ENCODE results near the gene RESF1.
"Not testable (repeated sequence)": the region's sequence is repeated elsewhere in the genome, so short reads cannot be mapped to it uniquely, and the experiment has no call there.

The RESF1 gene, protein sequence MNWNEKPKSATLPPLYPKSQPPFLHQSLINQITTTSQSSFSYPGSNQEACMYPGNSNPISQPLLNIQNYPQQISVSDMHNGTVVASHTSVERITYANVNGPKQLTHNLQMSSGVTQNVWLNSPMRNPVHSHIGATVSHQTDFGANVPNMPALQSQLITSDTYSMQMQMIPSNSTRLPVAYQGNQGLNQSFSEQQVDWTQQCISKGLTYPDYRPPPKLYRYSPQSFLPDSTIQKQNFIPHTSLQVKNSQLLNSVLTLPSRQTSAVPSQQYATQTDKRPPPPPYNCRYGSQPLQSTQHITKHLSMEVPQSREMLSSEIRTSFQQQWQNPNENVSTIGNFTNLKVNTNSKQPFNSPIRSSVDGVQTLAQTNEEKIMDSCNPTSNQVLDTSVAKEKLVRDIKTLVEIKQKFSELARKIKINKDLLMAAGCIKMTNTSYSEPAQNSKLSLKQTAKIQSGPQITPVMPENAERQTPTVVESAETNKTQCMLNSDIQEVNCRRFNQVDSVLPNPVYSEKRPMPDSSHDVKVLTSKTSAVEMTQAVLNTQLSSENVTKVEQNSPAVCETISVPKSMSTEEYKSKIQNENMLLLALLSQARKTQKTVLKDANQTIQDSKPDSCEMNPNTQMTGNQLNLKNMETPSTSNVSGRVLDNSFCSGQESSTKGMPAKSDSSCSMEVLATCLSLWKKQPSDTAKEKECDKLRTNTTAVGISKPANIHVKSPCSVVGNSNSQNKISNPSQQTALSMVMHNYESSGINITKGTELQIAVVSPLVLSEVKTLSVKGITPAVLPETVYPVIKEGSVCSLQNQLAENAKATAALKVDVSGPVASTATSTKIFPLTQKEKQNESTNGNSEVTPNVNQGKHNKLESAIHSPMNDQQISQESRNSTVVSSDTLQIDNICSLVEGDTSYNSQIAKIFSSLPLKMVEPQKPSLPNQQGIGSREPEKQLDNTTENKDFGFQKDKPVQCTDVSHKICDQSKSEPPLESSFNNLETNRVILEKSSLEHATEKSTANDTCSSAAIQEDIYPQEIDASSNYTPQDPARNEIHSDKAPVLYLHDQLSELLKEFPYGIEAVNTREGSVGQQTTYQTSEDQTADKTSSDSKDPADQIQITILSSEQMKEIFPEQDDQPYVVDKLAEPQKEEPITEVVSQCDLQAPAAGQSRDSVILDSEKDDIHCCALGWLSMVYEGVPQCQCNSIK (N-terminal part only)

DNA sequence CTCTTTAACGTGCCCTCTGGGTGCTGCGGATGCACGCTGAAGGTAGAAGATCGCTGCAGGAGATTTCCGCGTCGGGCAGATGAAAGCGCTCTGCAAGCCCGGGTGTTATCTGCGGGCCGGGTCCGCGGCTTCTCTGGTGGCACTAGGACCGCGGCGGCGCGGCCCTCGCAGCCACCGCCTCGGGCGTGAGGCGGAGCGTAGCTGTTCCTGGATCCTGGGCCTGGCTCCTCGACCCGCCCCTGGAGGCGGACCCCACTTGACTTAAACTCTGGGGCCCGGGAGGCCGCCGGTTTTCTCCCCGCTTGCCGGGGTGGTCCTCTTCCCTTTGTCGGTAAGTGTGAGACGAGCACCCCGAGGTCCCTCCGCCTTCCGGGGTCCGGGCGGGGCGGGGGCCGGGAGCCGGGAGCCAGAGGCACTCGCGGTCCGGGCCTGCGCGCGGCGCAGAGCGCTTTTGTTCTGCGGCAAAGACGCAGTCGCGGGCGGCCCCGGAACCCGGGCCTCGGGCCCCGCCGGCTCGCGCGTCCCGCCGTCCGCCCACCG is at the start of gene RESF1:
RESF1 (plus strand) TSS at position 255 of the 540 bp plus-strand sequence. CDS start 21,541 bp downstream, outside the sequence.
- DNase-seq = peak; percentile 80

GRCh38 chr12:31914927-31915326 is 44.3 kb upstream of the RESF1 start:
- DNase-seq = no peak

DNA sequence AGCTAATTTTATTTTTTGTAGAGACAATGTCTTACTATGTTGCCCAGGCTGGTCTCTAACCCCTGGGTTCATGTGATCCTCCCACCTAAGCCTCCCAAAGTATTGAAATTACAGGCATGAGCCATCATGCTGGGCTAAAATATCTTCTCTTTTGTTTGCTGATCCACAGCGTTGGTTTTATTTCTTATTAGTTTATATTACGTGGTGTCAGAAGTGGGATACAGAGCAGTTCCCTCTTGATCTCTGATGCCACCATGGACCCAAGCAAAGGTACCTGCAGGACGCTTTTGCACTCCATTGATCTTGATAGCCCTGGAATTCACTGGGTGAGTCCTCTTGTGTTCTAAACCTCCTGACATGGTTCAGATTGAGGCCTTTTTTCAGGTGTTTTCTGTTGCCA is 43.8 kb upstream of the RESF1 start:
- no peak for DNase-seq

DNA sequence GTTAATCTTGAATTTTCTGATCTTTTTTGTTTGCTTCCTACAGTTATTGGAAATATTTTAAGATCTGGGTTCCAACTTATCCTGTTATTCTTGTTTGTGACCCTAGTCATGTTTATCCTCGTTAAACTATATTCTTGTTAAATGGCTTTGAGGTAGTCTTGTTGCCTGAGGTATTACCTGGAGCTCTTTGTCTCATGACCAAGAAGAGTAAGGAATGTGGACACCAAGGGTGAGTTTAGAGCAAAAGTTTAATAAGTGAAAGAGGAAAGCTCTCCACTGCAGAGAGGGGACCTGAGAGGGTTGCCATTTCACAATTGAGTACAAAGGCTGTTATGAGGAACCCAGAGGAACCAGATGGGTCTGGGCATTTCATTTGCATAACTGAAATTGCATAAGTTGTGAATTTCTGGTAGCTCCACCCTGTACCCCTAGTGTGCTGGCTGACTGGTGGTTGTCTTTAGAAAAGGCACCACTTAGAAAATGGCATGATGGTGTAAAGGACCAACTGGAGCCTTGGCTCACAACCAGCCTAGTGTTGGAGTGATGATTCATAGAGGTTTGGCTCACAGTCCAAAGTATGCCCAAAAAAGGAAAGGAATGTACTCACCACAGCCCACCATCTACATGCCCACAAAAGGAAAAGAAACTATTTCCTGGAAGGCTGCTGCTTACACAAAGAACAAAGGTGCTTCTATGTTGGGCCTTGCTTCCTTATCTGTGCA is 36.7 kb upstream of the RESF1 start:
- DNase-seq = no peak

DNA sequence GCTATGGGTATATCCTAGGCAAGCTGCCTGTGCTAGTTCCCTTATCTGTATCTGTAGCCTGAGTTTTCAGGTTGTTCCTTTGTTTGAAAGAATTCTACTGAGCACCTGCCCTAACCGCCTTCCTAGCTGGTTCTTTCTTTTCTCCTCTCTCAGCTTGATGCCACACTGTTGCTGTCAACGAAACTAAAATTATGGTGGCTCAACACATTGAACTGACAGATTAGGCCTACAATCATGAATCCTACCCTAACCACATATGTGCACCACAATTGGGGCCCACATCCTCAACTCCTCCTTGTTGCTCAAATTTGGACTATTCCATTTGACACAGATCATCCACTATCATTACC is 36.2 kb upstream of the RESF1 start:
- DNase-seq = no peak

- DNase-seq = no peak
Observed at GRCh38 chr12:31928246-31929026, 30.8 kb upstream of the RESF1 start.

- no peak for DNase-seq
Observed at GRCh38 chr12:31929027-31929526, 30.1 kb upstream of the RESF1 start.

DNA sequence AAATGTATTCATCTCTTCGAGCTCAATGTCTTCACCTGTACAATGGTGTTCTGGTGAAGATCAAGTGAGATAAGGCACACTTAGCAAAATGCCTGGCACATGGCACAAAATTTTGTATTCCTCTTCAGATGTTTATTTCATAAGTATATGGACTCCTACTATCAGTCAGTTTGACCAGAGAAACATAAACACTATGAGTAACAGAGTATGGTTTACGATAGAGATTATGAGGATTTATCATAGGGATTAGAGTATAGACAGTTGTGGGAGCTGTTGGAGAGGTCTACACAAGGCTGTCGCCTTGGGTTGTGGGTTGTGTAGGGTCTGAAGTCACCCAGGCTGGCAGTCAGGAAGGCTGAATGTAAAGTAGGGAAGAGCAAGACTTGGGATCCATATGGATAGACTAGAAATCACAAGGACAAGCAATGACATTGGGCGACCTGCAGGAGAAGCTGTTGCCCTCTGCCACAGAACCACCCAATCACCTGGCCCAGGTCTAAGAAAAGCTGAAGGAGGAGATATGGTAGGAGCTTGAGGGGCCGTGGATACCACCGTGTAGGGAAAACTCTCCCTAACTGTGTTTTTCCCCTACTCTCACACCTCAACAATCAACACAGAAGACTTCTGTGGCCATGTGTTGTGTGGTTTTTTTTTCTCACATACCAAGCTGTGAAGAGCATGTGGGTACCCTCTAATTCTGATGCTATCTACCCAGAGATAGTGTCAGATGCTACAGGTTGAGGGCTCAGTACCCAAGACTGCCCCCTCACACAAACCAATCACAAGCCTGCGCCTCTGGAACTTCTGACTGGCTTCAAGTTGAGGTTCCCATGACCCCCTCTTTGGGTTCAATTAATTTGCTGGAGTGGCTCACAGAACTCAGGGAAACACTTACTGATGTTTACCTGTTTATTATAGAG is 27.2 kb upstream of the RESF1 start:
- DNase-seq = no peak

- DNase-seq = no peak
Observed at GRCh38 chr12:31944299-31944698, 14.9 kb upstream of the RESF1 start.

DNA sequence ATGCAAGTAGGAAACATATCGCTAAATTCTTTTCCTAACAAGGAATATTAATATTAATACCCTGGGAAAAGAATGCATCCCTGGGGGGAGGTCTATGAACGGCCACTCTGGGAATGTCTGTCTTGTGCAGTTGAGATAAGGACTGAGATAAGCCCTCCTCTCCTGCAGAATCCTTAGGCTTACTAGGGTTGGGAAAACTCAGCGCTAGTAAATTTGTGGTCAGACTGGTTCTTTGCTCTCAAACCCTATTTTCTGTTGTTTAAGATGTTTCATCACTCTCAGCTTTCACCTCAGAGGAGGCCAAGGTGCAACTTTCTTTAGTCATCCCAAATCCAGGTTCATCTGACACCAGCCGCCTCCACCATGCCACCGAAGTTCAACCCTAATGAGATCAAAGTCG is 11.2 kb upstream of the RESF1 start:
- DNase-seq = no peak

GRCh38 chr12:31948697-31949359 is 10.4 kb upstream of the RESF1 start:
- DNase-seq = not testable (repeated sequence)

DNA sequence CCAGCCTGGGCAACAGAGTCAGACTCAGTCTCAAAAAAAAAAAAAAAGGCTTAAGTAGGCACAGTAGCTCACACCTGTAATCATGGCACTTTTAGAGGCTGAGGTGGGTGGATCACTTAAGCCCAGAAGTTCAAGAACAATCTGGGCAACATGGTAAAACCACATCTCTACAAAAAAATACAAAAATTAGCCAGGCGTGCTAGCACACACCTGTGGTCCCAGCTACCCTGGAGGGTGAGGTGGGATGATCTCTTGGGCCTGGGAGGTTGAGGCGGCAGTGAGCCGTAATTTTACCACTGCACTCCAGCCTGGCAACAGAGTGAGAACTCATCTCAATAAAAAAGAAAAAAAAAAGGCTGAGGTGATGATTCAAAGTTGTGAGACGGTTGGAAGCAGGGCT is 9.1 kb upstream of the RESF1 start:
- no peak for DNase-seq

DNA sequence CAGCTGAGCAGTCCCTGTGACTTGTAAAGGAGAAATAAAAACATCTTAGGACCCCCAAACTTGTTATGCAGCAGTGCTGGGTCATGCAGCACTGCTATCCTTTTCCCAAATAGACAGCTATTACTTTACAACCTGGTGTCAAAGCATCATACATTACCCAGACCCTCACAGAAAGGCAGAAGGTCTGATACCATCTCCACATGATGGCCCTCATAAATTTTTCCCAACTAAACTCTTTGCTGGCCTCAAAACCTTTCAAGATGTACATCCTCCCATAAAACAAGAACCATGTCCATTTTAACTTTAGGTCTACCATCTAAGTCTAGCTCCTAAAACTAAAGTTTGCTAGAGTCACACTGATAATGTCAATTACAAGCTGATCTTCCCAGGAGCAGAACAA is 8.7 kb upstream of the RESF1 start:
- DNase-seq = no peak

GRCh38 chr12:31951008-31951407 is 8.2 kb upstream of the RESF1 start:
- DNase-seq = no peak

DNA sequence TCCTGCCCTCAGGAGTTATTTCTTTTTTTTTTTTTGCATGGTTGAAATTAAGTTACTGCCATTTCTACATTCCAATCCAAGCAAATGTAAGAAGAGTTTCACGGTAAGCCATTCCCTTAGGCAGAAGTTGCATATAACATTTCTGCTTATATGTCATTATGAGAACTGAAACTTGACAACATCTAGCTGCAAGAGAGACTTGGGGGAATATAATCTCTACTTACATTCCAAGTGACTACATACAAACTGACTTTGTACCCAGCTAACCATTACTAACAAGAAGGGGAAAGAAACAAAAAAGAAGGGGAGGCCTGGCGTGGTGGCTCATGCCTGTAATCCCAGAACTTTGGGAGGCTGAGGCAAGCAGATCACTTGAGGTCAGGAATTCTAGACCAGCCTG is 7.3 kb upstream of the RESF1 start:
- no peak for DNase-seq

- no peak for DNase-seq
Observed at GRCh38 chr12:31952418-31952817, 6.8 kb upstream of the RESF1 start.

GRCh38 chr12:31954925-31955858 is 4.0 kb upstream of the RESF1 start:
- DNase-seq = no peak

DNA sequence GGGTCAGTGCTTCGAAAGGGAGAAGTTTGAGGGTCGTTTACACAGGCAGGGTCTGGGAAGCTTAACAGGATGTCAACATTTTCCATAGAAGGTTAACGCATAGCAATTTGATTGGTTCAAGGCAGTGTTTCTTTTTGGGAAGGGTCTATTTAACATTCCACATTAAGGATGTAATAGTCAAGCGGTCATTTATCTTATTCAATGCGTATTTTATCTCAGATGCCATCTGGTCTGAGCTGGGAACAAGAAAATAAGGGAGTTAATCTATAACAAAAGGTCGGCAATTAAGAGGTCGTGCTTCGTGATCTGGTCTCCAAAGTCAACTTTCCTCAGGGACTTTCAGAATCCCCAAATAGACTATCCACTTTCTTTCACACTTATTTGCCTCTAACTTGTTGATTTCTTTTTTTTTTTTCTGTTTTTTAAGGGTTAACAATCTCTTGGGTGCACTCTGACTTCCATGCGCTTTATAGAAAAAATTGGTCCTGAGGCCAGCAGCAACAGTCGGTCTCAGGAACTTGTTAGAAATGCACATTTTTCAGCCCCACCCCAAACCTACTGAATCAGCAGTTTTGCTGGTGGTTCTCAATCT is 550 bp upstream of the RESF1 start:
- DNase-seq = no peak
